Measurements from ENCODE around the gene PIK3C3.
"Not testable (repeated sequence)": the region's sequence is repeated elsewhere in the genome, so short reads cannot be mapped to it uniquely, and the experiment has no call there.

The PIK3C3 gene

DNA sequence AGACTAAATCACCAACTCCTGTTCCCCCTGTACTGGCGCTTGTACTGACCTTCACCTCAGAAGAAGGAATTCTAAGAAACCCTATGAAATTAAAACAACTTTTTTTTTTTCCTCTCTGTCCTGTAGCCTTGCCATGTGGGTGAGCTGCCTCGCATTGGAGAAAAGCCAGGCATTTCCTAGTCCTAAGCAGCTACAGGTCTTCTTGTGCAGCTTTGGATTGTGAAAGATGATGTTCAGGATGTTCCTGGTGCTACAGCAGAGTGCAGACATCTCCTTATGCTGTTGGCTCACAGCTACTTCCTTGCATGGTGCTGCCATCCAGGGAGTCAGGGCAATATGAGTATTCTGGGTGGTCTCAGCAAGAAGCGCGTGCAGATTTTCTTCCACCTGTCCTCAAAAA, 11.9 kb downstream of the PIK3C3 start:
- DNase-seq, result no peak

- DNase-seq, result no peak
These were observed 12.6 kb downstream of the PIK3C3 start for GRCh38 chr18:41967680-41968079.

GRCh38 chr18:41969881-41970280, 14.8 kb downstream of the PIK3C3 start:
- DNase-seq, result no peak

DNA sequence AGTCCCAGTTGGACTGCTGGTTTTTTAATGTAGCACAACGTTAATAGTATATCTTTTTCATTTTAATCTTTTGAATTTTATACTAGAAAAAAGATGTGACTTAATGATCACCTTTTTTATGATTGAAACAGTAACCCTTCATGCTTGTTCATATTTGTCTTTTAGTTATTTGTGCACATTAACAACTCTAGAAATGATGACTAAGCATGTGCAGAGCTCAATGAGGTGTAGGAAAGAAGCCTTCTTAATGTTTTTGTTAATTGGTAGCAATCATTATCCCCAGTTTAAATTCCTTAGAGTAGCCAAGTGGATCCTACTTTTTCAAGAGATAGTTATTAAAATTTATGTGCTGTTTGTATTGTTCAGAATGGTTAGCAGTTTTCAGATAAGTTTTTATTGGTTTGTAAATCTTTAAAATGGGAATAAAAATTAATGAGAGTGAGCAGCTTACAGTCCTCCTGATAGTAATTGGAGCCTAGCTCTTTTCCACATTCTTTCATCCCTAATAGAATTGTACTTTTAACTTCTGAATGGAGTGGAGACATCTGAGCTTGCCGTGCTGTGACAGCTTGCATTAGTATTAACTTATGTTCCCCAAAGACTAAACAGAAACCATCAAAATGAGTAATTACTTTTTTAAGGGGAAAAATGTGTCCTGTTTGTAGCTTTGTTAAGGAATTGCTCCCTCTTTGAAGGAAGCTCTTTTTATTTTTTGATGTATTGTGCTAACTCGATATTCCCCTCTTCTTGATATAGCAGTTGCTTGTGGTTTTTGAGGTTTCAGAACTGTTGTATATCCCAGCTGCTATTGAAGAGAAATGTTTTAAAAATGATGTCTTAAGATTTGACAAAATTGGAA, 17.3 kb downstream of the PIK3C3 start:
- no peak for DNase-seq

DNA sequence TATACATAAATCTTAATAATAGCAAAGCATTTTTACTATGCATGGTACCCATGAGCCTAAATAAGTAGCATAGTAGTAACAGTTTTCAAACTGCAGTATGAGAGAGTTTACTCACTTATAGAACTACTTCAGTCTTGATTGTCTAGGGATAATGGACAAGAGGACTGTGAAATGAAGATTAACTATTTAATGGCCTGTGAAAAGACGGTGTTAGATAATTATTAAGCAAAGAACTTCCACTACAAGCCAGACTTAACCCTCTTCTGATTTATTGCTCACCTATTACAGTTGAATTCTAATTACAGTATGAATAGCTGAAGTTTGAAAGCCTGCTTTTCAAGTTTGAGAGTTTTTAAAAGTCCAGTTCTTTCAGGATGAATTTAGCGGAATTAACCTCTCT, 18.9 kb downstream of the PIK3C3 start:
- DNase-seq, result no peak

DNA sequence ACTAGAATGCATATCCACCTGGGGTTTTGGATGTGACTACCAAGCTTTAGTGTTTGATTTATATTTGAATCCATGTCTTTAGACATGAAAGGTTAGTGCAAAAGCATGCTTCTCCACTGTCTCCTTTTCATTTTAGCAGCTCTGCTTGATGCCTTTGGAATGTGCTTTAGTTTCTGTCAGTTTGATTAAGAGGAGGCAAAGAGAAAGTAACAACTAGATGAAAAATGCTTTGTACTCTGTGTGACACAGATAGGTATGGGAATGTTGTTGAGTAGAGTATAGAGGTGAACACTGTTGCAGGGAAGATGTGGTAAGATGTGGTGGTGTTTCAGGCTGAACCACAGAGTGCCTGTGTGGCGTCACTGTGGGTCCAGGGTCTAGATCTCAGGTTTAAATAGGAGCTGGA, 19.8 kb downstream of the PIK3C3 start:
- no peak for DNase-seq

GRCh38 chr18:41975284-41975683, 20.2 kb downstream of the PIK3C3 start:
- DNase-seq, result no peak

- DNase-seq, result no peak
These were observed 22.2 kb downstream of the PIK3C3 start for GRCh38 chr18:41977233-41977632.

DNA sequence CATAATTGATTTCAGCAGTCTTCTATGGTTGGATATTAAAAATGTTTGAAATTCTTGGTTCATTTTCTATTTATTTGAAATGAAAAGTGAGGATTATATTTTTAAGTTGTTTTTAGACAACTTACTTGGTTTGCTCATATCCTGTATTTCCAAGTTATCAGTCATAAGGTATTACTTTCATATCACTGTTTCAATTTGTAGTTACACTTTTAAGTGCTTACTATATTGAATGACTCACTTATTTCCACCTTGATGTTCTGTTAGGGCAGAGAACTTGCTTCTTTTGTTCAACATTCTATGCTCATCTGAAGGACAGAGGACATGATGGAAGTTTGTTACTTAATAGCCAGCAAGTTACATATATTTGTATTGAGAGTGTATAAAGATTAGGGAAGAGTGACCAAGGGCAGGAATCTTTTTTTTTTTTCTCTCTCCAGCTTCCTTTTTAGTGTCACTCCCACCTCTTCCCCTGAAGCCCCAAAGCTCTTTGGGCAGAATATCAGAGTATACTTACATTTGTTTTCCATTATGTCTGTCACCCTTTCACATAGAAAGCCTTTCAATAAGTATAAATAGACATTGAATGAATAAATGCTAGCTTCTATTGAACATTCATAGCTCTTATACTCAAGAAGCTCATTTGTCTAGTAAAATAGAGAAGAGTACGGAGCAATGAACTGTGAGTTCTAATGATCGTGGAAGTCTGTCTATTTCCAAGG, 28.1 kb downstream of the PIK3C3 start:
- DNase-seq, result no peak

- no peak for DNase-seq
These were observed 30.9 kb downstream of the PIK3C3 start for GRCh38 chr18:41985914-41986313.

DNA sequence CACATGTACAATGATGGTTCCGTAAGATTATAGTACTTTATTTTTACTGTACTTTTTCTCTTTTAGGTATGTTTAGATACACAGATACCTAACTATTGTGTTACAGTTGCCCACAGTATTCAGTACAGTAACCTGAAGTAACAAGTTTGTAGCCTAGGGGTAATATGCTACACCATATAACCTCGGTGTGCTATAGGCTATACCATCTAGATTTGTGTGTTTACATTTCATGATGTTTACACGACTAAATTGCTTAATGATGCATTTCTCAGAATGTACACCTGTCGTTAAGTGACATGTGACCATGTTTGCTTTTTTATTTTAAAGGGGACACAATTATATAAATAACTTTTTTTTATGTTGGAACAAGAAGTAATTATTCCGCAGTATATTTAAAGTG, 34.5 kb downstream of the PIK3C3 start:
- DNase-seq, result no peak

GRCh38 chr18:41992066-41992465, 37.0 kb downstream of the PIK3C3 start:
- DNase-seq, result no peak

DNA sequence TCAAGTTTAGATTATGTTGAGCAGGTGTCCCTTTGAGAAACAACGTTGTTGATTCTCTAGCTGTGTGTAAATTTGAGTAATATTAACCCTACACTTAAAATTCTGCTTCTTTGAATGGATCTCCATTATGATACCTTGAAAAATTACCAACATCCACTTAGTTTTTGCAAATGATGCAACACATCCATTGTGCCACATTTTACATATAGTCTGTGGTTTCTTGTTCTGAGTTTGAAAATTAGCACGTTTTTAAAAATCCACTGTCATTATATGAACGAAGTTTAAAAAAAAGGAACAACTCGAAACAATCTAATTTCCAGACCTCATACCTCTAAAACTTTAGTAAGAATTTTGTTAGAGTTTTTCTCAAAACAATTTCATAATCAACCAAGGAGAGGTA, 37.7 kb downstream of the PIK3C3 start:
- DNase-seq, result no peak

DNA sequence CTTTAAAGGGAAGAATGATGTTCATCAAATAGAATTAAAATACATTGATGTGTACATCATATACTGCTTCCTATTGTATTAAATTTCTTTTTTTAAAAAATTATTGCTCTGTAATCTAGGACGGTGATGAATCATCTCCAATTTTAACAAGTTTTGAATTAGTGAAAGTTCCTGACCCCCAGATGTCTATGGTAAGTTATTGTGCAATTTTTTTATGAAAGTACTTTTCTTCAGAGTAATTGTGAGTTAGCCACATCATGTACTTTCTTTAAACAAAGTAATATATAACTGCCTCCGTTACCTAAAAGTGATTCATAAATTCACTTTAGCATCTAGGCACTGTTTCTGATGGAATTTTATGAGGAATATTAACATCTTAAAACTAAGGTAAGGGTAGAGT, 38.1 kb downstream of the PIK3C3 start:
- no peak for DNase-seq

GRCh38 chr18:41996020-41996419, 41.0 kb downstream of the PIK3C3 start:
- no peak for DNase-seq

DNA sequence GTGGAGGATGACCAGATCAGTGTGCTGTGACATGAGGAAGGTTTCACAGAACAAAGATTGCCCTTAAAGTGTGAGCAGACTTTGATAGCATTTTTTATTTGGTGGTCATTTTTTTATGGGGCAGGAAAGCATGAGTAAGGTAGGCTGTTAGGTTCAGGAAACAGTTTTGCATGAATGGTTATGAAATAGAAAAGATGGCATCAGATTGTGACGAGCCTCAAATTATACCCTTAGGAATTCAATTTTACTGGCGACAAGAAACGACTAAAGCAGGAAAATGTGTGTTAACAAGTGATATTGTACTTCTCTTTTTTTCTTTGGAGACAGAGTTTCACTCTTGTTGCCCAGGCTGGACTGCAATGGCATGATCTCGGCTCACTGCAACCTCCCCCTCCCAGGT, 44.7 kb downstream of the PIK3C3 start:
- no peak for DNase-seq

GRCh38 chr18:42001801-42002200, 46.8 kb downstream of the PIK3C3 start:
- no peak for DNase-seq

DNA sequence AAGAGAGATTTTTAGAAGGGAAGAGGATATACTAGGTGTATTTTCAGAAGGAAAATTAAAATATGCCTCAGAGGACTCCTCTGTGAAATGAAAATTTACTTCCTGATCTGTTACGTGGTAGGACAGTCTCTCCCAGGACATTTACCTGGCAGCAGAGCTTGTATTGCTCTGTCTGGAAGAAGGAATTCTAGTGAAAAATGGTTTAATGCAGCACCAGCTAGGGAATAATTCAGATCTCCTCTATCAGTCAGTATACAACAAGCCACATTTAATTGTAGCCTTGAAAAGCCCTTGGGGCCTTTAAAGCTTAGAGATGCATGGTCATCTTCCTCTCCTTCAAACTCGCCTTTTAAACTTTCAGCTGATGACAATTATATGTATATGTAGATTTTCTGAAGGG, 49.6 kb downstream of the PIK3C3 start:
- DNase-seq, result no peak

- no peak for DNase-seq
These were observed 50.7 kb downstream of the PIK3C3 start for GRCh38 chr18:42005782-42006181.

GRCh38 chr18:42009457-42009856, 54.4 kb downstream of the PIK3C3 start:
- DNase-seq, result not testable (repeated sequence)

GRCh38 chr18:42011053-42011452, 56.0 kb downstream of the PIK3C3 start:
- no peak for DNase-seq

DNA sequence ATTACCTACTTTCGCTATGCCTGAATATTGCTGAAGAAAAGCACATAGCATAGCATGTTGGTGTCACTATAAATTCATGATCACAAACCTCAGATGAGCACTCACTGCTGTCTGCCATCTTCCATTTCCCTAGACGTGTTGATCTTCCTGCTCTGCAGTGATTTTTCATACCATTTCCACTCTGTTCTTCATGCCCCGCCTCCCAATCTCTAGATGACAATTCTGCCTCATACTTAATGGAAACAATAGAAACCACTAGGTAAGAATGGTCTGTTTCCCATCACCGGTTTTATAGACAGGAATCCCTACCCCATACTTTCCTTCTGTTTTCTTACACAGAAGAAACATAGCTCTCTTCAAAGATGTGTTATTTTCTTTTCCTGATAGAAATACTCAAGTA, 63.8 kb downstream of the PIK3C3 start:
- DNase-seq, result no peak

DNA sequence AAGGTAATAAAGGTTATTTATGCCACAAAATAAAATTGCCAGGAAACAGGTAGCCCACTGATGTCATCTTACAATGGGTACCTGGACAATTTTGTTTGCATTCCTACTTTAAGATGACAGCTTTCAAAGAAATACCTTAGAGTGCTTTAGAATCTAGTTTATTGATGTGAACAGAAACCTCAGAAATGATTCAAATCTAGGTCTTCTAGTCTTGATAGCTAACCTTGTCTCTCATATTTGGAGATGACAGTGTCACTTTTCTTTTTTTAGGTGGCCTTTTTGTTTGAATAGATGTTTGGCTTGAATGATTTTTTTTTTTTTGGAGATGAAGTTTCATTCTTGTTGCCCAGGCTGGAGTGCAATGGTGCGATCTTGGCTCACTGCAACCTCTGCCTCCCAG, 69.1 kb downstream of the PIK3C3 start:
- no peak for DNase-seq

GRCh38 chr18:42025491-42025890, 70.5 kb downstream of the PIK3C3 start:
- no peak for DNase-seq

Data from AML-193 (cell line).